Measurements from ENCODE around the gene KRT38.

GRCh38 chr17:41451154-41451728, 10.5 kb upstream of the KRT38 start:
- no peak for TF ChIP-seq CTCF (IDR thresholded peaks at IDR 0.05)
- TF ChIP-seq POLR2A (IDR thresholded peaks at IDR 0.05), result no peak
